H9 (cell line): ENCODE measurements around the gene WWC2. TPM values are rescaled to one million over a fixed set of nuclear protein-coding genes. Genes with fewer than 3 reads are reported as not detected.

Experiments
- DNase-seq: peaks from one replicate; pipeline ENCODE4 v3.0.0-alpha.2; 2017
- H2AFZ ChIP-seq: one replicate; pipeline ENCODE4 v1.6.1; 2013; ENCODE audit warnings: mild to moderate bottlenecking, low read length, control low read depth, moderate library complexity
- H2AK5ac ChIP-seq: 2 replicates; pipeline ENCODE4 v1.6.1; 2013; ENCODE audit warnings: low read length, control low read depth, mixed read lengths; ENCODE audit not compliant: insufficient read length
- H2BK120ac ChIP-seq: one replicate; pipeline ENCODE4 v1.6.1; 2013; ENCODE audit warnings: low read depth, mild to moderate bottlenecking, low read length, control low read depth, inconsistent platforms; ENCODE audit not compliant: poor library complexity, severe bottlenecking
- H2BK12ac ChIP-seq: 2 replicates; pipeline ENCODE4 v1.6.1; 2013; ENCODE audit warnings: low read length, control low read depth, mixed read lengths, low read depth; ENCODE audit not compliant: insufficient read length
- H2BK15ac ChIP-seq: 2 replicates; pipeline ENCODE4 v1.6.1; 2013; ENCODE audit warnings: low read depth, low read length, control low read depth
- H2BK20ac ChIP-seq: one replicate; pipeline ENCODE4 v1.6.1; 2013; ENCODE audit warnings: low read depth, mild to moderate bottlenecking, low read length, control low read depth, inconsistent platforms; ENCODE audit not compliant: poor library complexity, severe bottlenecking
- H2BK5ac ChIP-seq: 2 replicates; pipeline ENCODE4 v1.6.1; 2013; ENCODE audit warnings: low read length, control low read depth, mixed read lengths; ENCODE audit not compliant: insufficient read length
- H3K14ac ChIP-seq: 2 replicates; pipeline ENCODE4 v1.6.1; 2013; ENCODE audit warnings: low read length, control low read depth; ENCODE audit not compliant: insufficient read depth
- H3K18ac ChIP-seq: 2 replicates; pipeline ENCODE4 v1.6.1; 2013; ENCODE audit warnings: low read depth, mild to moderate bottlenecking, mixed read lengths, low read length, control low read depth; ENCODE audit not compliant: insufficient read length
- H3K23ac ChIP-seq: 2 replicates; pipeline ENCODE4 v1.6.1; 2013; ENCODE audit warnings: low read length, control low read depth, mixed read lengths, low read depth; ENCODE audit not compliant: insufficient read length
- H3K23me2 ChIP-seq: 2 replicates; pipeline ENCODE4 v1.6.1; 2013; ENCODE audit warnings: low read depth, mild to moderate bottlenecking, mixed read lengths, low read length, control low read depth; ENCODE audit not compliant: insufficient read length, poor library complexity, severe bottlenecking
- H3K27ac ChIP-seq: 2 replicates; pipeline ENCODE4 v1.5.1; 2013; ENCODE audit warnings: low read length, control low read depth, mixed read lengths, low read depth; ENCODE audit not compliant: insufficient read length
- H3K27me3 ChIP-seq: 2 replicates; pipeline ENCODE4 v1.6.1; 2013; ENCODE audit warnings: low read length, control low read depth, inconsistent platforms; ENCODE audit not compliant: insufficient read depth
- H3K4ac ChIP-seq: 2 replicates; pipeline ENCODE4 v1.6.1; 2013; ENCODE audit warnings: low read depth, mild to moderate bottlenecking, control low read depth, inconsistent platforms, low read length, moderate library complexity
- H3K4me1 ChIP-seq: 2 replicates; pipeline ENCODE4 v1.6.1; 2013; ENCODE audit warnings: low read length, control low read depth, inconsistent platforms; ENCODE audit not compliant: insufficient read depth
- H3K4me2 ChIP-seq: 2 replicates; pipeline ENCODE4 v1.6.1; 2013; ENCODE audit warnings: low read length, control low read depth, mixed read lengths; ENCODE audit not compliant: insufficient read length, insufficient read depth
- H3K56ac ChIP-seq: 2 replicates; pipeline ENCODE4 v1.6.1; 2013; ENCODE audit warnings: low read depth, mild to moderate bottlenecking, mixed read lengths, low read length, control low read depth; ENCODE audit not compliant: insufficient read length
- H3K79me1 ChIP-seq: 2 replicates; pipeline ENCODE4 v1.6.1; 2013; ENCODE audit warnings: low read depth, mild to moderate bottlenecking, moderate library complexity, low read length, control low read depth, inconsistent platforms; ENCODE audit not compliant: insufficient read depth, poor library complexity, severe bottlenecking
- H3K79me2 ChIP-seq: 2 replicates; pipeline ENCODE4 v1.6.1; 2013; ENCODE audit warnings: low read length, control low read depth, inconsistent platforms; ENCODE audit not compliant: insufficient read depth
- H3K9ac ChIP-seq: 2 replicates; pipeline ENCODE4 v1.6.1; 2013; ENCODE audit warnings: low read length, control low read depth, mixed read lengths; ENCODE audit not compliant: insufficient read length; ENCODE audit errors: extremely low read depth
- H3K9me3 ChIP-seq: one replicate; pipeline ENCODE4 v1.6.1; 2013; ENCODE audit warnings: low read depth, low read length, inconsistent platforms; ENCODE audit not compliant: control insufficient read depth
- H3T11ph ChIP-seq: one replicate; pipeline ENCODE4 v1.6.1; 2013; ENCODE audit warnings: mild to moderate bottlenecking, low read length, control low read depth, inconsistent platforms
- H4K20me1 ChIP-seq: one replicate; pipeline ENCODE4 v1.6.1; 2013; ENCODE audit not compliant: control insufficient read depth, insufficient read length, insufficient read depth
- H4K5ac ChIP-seq: 2 replicates; pipeline ENCODE4 v1.6.1; 2013; ENCODE audit warnings: low read depth, mild to moderate bottlenecking, mixed read lengths, low read length, control low read depth; ENCODE audit not compliant: insufficient read length
- H4K8ac ChIP-seq: replicated peaks from 2 replicates; pipeline ENCODE4 v1.6.1; 2013; ENCODE audit warnings: low read length, control low read depth, mixed read lengths, low read depth; ENCODE audit not compliant: insufficient read length
- H4K91ac ChIP-seq: 2 replicates; pipeline ENCODE4 v1.6.1; 2013; ENCODE audit warnings: low read depth, mild to moderate bottlenecking, moderate library complexity, mixed read lengths, low read length, control low read depth; ENCODE audit not compliant: insufficient read length
- H3K27ac Mint-ChIP-seq, 3 experiments: 2 replicates in 2 of 3; 3 replicates in 1 of 3; pipeline ENCODE4 v1.8.0; 2020 to 2021; ENCODE audit warnings: mixed read lengths in 3 of 3, mild to moderate bottlenecking in 1 of 3, moderate library complexity in 1 of 3
- H3K27me3 Mint-ChIP-seq: 2 replicates; pipeline ENCODE4 v1.8.0; 2021; ENCODE audit warnings: low read depth, mild to moderate bottlenecking, moderate library complexity, mixed read lengths
- H3K36me3 Mint-ChIP-seq, 3 experiments: 2 replicates in 2 of 3; 3 replicates in 1 of 3; pipeline ENCODE4 v1.8.0; 2020 to 2021; ENCODE audit warnings: low read depth in 3 of 3, mixed read lengths in 3 of 3; ENCODE audit not compliant: insufficient read depth in 1 of 3
- H3K4me1 Mint-ChIP-seq, 2 experiments: 2 replicates each; pipeline ENCODE4 v1.8.0; 2020; ENCODE audit warnings: mixed read lengths in 2 of 2
- H3K4me3 Mint-ChIP-seq, 2 experiments: 2 replicates in 1 of 2; 3 replicates in 1 of 2; pipeline ENCODE4 v1.8.0; 2020 to 2021; ENCODE audit warnings: mild to moderate bottlenecking in 2 of 2, mixed read lengths in 2 of 2, moderate library complexity in 1 of 2
- H3K9me3 Mint-ChIP-seq, 2 experiments: 2 replicates in 1 of 2; 3 replicates in 1 of 2; pipeline ENCODE4 v1.8.0; 2020; ENCODE audit warnings: mild to moderate bottlenecking in 2 of 2, mixed read lengths in 2 of 2, moderate library complexity in 1 of 2
- WGBS: extraction: QIAGEN DNeasy Blood & Tissue Kit; methylation state at CpG from one replicate; pipeline ENCODE4 v1.1.7; 2013; ENCODE audit warnings: missing lambda C conversion rate, low lambda C conversion rate, mixed read lengths; ENCODE audit not compliant: insufficient read length; ENCODE audit errors: extremely low coverage; 5-methylcytosine and 5-hydroxymethylcytosine counted together
- total RNA-seq: library from RNA; stranded (reverse); gene quantifications from 2 replicates; pipeline ENCODE4 v1.2.1, GENCODE V29; 2021
- TF ChIP-seq, protein P1 (sequence below): fragments of 200-600 bp; sonication (generic); conservative IDR thresholded peaks from 3 replicates; pipeline ENCODE4 v1.8.0; 2021; ENCODE audit warnings: antibody characterized with exemption, mild to moderate bottlenecking

The WWC2 gene
- total RNA-seq, 1 experiment from 2014 or later = 106 TPM

DNA sequence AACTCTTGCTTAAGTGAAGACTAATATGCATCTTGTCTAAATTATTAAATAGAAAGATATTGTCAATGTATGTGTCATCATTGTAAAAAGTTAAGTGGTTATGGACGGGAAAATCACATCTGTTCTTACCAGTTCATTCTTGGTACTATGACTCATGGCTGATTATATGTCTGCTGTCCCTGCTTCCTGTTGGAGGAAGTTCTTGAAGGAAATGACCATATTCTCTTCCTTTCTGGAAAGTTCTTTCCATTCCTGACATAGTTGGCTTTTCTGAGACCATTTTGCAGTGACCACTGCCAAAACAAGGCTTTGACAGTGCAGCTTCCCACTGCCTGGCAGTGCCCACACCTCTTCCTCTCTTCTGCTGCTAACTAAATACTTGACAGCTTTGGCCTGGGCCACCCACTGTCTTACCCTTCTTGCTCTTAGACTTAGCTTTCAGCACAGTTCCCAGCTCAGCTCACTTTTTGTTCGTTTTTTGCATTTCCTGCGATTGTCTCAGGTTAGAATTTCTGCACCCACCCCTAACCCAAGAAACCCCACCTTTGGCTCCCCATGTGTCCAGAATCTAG is 236.4 kb downstream of the WWC2 start:
- Histone ChIP-seq H3K23ac (no peak overlapping the region), H3K4me1 (no peaks in the 10 kb centered on the region), H3K79me2 (no peaks in the 10 kb centered on the region), H3T11ph (no peak overlapping the region), H4K5ac (no peak overlapping the region), H3K9me3 (no peaks in the 10 kb centered on the region), H2AK5ac (no peak overlapping the region), H2AFZ (no peak overlapping the region), H3K4me2 (no peak overlapping the region), H2BK120ac (no peak overlapping the region), H3K4ac (no peak overlapping the region), H3K27ac (no peak overlapping the region), H3K9ac (no peak overlapping the region), H3K23me2 (no peaks in the 10 kb centered on the region), H2BK15ac (no peak overlapping the region), H2BK20ac (no peak overlapping the region), H2BK5ac (no peak overlapping the region), H4K8ac (no peak overlapping the region), H3K79me1 (no peaks in the 10 kb centered on the region), H3K14ac (no peak overlapping the region), H3K18ac (no peak overlapping the region), H3K56ac (no peak overlapping the region), H2BK12ac (no peak overlapping the region), H4K91ac (no peak overlapping the region), H4K20me1 (no peaks in the 10 kb centered on the region), H3K27me3 (no peaks in the 10 kb centered on the region)
- no peak for DNase-seq
- TF ChIP-seq, protein P1, sequence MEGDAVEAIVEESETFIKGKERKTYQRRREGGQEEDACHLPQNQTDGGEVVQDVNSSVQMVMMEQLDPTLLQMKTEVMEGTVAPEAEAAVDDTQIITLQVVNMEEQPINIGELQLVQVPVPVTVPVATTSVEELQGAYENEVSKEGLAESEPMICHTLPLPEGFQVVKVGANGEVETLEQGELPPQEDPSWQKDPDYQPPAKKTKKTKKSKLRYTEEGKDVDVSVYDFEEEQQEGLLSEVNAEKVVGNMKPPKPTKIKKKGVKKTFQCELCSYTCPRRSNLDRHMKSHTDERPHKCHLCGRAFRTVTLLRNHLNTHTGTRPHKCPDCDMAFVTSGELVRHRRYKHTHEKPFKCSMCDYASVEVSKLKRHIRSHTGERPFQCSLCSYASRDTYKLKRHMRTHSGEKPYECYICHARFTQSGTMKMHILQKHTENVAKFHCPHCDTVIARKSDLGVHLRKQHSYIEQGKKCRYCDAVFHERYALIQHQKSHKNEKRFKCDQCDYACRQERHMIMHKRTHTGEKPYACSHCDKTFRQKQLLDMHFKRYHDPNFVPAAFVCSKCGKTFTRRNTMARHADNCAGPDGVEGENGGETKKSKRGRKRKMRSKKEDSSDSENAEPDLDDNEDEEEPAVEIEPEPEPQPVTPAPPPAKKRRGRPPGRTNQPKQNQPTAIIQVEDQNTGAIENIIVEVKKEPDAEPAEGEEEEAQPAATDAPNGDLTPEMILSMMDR = no peak
- H3K27ac Mint-ChIP-seq = no peak overlapping the region
- no CpG with 5 or more reads among the region's 3 CpGs for WGBS
- no peaks in the 10 kb centered on the region; a peak in 1 of 5 replicates for H3K9me3 Mint-ChIP-seq
- no peaks in the 10 kb centered on the region; a peak in 1 of 7 replicates for H3K36me3 Mint-ChIP-seq
- H3K4me1 Mint-ChIP-seq = peaks cover 0 to 4% of the 10 kb centered on the region in 2 experiments; a peak in 1 of 4 replicates
- peaks cover 3% of the 10 kb centered on the region for H3K27me3 Mint-ChIP-seq
- no peak overlapping the region for H3K4me3 Mint-ChIP-seq
